Kidney (tissue), 14 donors: Measurements from ENCODE around the gene DIS3L2. TPM values are rescaled to one million over a fixed set of nuclear protein-coding genes. Genes with fewer than 3 reads are reported as not detected.

Source experiments
- DNase-seq, 5 donors: peaks; one replicate each; pipeline ENCODE4 v3.0.0-alpha.2; 2013 to 2020
- FAIRE-seq: peaks from 2 replicates; lab custom pipeline; 2012; peaks lifted over from hg19 to GRCh38; lab: Jason Lieb, UNC
- H3K27ac ChIP-seq, 2 donors: one replicate each; pipeline ENCODE4 v1.7.0; 2013; ENCODE audit warnings: low read depth in 2 of 2, low read length in 2 of 2, inconsistent platforms in 1 of 2
- H3K27me3 ChIP-seq: one replicate; pipeline ENCODE4 v1.7.1; 2013; ENCODE audit warnings: low read length, inconsistent platforms; ENCODE audit not compliant: control insufficient read depth, insufficient read depth
- H3K36me3 ChIP-seq, 3 donors: one replicate each; pipeline versions ENCODE4 v1.7.0 to v1.7.1; 2013; ENCODE audit warnings: low read length in 3 of 3, control low read depth in 1 of 3, inconsistent platforms in 1 of 3; ENCODE audit not compliant: insufficient read depth in 3 of 3, control insufficient read depth in 2 of 3
- H3K4me1 ChIP-seq, 3 donors: one replicate each; pipeline versions ENCODE4 v1.7.0 to v1.7.1; 2013; ENCODE audit warnings: low read length in 3 of 3, inconsistent platforms in 1 of 3, low read depth in 1 of 3; ENCODE audit not compliant: control insufficient read depth in 2 of 3, insufficient read depth in 2 of 3
- H3K4me3 ChIP-seq, 3 donors: one replicate each; pipeline versions ENCODE4 v1.7.0 to v1.8.1; 2013; ENCODE audit warnings: low read length in 3 of 3, control low read depth in 1 of 3, inconsistent platforms in 1 of 3
- H3K9ac ChIP-seq, 3 donors: one replicate each; pipeline versions ENCODE4 v1.7.0 to v1.7.1; 2013; ENCODE audit warnings: low read length in 3 of 3, control low read depth in 1 of 3, inconsistent platforms in 1 of 3
- H3K9me3 ChIP-seq, 3 donors: one replicate each; pipeline versions ENCODE4 v1.7.0 to v1.7.1; 2013; ENCODE audit warnings: low read length in 3 of 3, control low read depth in 1 of 3, inconsistent platforms in 1 of 3; ENCODE audit not compliant: control insufficient read depth in 2 of 3, insufficient read depth in 1 of 3
- intact Hi-C: fragments of 100-400 bp; cut with DNase I; formaldehyde crosslinking; loops from one replicate; pipeline ENCODE4 v1.11.1; 2022
- polyA plus RNA-seq: library from polyadenylated mRNA; stranded (reverse); fragments of 350-450 nt; fragmentation: Illumina TruSeq; extraction: RNeasy Lipid Tissue Mini Kit (QIAGEN cat#74804); gene quantifications from one replicate; pipeline ENCODE4 v1.2.3, GENCODE V29; 2014; ENCODE audit warnings: low read depth, low replicate concordance; ENCODE audit not compliant: insufficient read depth
- total RNA-seq: library from RNA; stranded (reverse); fragmentation: NEBNext Ultra II Directional; extraction: Animal tissue kit (Norgen Biotek cat#: 25700); gene quantifications from one replicate; pipeline ENCODE4 v1.2.1, GENCODE V29; 2021
- TF ChIP-seq, protein P1 (sequence below): IDR thresholded peaks from 3 replicates; pipeline ENCODE4 v1.5.1; 2012; ENCODE audit warnings: mild to moderate bottlenecking, moderate library complexity, borderline replicate concordance; ENCODE audit not compliant: insufficient read depth; ENCODE audit errors: extremely low read depth
- donor health status: control.
- donor health status: control.
- donor health status: control.
- donor health status: control.
- donor health status: control.
- donor health status: DM: yes; HTN: yes; CAD: no.
- donor health status: Normal renal cell carcinoma (clear cell type).

DIS3L2 gene
- total and polyA plus RNA-seq, 2 donors from 2014 or later: 12.3 to 47.7 TPM

DNA sequence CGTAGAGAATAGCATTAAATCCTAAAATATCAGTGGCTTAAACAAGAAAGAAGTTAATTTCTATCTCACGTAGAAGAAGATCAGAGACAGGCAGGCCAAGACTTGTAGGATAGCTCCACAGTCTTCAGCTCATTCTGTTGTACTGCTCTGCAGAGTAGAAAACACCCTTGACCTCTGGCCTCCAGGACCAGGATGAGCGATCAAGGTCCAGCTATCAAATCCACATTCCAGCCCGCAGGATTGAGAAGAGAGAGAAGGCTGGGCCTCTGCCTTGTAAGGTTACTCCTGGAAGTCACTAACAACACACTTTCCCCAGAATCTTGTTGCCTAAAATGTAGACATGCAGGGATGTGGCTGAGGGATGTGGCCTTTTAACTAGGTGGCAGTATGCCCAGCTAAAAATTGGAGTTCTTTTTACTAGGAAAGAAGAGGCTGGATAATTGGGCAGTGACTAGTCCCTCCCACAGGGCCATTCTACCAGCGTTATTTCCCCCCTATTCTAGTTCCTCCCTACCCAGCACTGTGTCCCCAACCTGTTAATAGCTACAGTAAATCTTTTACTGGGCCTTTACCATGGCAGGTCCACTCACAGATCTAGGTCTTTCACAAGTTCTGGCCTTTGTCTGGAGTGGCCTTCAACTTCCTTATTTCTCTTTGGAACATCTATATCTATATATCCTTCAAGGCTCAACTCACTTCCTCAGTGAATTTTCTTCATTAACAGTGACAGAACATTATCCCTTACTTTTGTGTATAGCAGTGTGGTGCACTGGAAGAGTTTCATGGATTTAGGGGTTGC is 165.0 kb downstream of the DIS3L2 start:
- FAIRE-seq: no peak
- no peak overlapping the region for H3K9ac ChIP-seq
- H3K9me3 ChIP-seq: no peaks in the 10 kb centered on the region
- DNase-seq: peak in 1 of 5 donors; percentile 1
- intact Hi-C loops: no loop called here
- no peaks in the 10 kb centered on the region for H3K27me3 ChIP-seq
- no peak overlapping the region for H3K27ac ChIP-seq
- H3K4me3 ChIP-seq: no peak overlapping the region
- peaks cover 0 to 1% (median 0%) of the 10 kb centered on the region in 3 donors for H3K36me3 ChIP-seq
- TF ChIP-seq, protein P1, sequence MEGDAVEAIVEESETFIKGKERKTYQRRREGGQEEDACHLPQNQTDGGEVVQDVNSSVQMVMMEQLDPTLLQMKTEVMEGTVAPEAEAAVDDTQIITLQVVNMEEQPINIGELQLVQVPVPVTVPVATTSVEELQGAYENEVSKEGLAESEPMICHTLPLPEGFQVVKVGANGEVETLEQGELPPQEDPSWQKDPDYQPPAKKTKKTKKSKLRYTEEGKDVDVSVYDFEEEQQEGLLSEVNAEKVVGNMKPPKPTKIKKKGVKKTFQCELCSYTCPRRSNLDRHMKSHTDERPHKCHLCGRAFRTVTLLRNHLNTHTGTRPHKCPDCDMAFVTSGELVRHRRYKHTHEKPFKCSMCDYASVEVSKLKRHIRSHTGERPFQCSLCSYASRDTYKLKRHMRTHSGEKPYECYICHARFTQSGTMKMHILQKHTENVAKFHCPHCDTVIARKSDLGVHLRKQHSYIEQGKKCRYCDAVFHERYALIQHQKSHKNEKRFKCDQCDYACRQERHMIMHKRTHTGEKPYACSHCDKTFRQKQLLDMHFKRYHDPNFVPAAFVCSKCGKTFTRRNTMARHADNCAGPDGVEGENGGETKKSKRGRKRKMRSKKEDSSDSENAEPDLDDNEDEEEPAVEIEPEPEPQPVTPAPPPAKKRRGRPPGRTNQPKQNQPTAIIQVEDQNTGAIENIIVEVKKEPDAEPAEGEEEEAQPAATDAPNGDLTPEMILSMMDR: no peak
- H3K4me1 ChIP-seq: peaks cover 0 to 2% (median 0%) of the 10 kb centered on the region in 3 donors

DNA sequence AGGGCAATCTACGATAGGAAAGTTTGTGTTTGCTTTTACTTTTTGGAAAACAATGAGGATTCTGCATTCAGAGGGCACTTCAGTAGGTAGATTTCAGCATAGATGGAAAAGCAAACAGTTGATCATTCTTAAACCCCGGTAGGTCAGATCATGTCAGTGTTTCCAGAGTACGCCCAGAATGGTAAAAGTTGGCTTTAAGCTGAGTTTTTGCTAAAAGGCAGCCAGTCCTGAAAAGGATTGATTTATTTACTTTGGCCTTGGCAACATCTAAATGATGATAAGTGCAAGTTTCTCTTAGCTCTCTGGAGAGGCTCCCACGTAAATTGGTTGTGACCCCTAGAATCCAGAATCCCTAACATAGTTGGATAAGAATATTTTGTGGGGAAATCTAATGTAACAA is 168.0 kb downstream of the DIS3L2 start:
- intact Hi-C loops: no loop called here

DNA sequence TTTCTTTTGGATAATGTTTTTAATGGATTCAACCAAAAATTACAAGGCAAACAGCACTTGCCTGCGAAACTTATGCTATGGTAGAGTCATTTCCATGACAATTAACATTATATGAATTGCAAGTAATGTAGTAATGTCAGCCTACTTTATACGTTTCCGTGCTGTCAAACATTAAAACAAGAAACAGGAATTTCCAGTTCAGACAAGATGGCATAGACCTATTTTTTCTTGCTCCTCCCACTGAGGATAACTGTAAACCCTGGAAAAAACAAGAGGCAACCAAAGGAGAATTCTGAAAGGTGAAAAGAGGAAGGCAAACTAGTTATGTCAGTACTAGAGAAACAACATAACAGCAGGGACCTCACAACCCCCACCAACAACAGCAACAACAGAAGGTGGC is 170.7 kb downstream of the DIS3L2 start:
- Histone ChIP-seq H3K27ac (no peak overlapping the region), H3K36me3 (peaks cover 0 to 7% (median 4%) of the 10 kb centered on the region in 3 donors), H3K4me3 (no peak overlapping the region), H3K9ac (no peak overlapping the region), H3K4me1 (peaks cover 0 to 2% (median 0%) of the 10 kb centered on the region in 3 donors), H3K27me3 (no peaks in the 10 kb centered on the region), H3K9me3 (no peaks in the 10 kb centered on the region)
- DNase-seq (peak in 2 of 5 donors; percentile 40 to 58), FAIRE-seq (no peak)
- TF ChIP-seq, protein P1: no peak
- intact Hi-C loops: no loop called here

More for the DNA sequence above, 168.0 kb downstream of the DIS3L2 start:
- H3K27ac ChIP-seq: no peak overlapping the region
- no peaks in the 10 kb centered on the region for H3K9me3 ChIP-seq
- no peak for DNase-seq
- FAIRE-seq: no peak
- H3K9ac ChIP-seq: no peak overlapping the region
- no peaks in the 10 kb centered on the region for H3K27me3 ChIP-seq
- peaks cover 0 to 7% (median 4%) of the 10 kb centered on the region in 3 donors for H3K36me3 ChIP-seq
- H3K4me1 ChIP-seq: peaks cover 0 to 2% (median 0%) of the 10 kb centered on the region in 3 donors
- TF ChIP-seq, protein P1: no peak
- no peak overlapping the region for H3K4me3 ChIP-seq
